Measurements from ENCODE around the gene CWC15.

GRCh38 chr11:95011376-95011775 is 38.0 kb upstream of the CWC15 start:
- TF ChIP-seq ZC3H13 (CRISPR knock-in tag; IDR thresholded peaks at IDR 0.05) (no peak), TAF15 (IDR thresholded peaks at IDR 0.05; ENCODE audit: low read depth, low read length, poor library complexity, severe bottlenecking) (no peak), REPIN1 (CRISPR knock-in tag; IDR thresholded peaks at IDR 0.05; ENCODE audit: borderline replicate concordance, low read depth) (no peak), NONO (IDR thresholded peaks at IDR 0.05) (no peak), NONO (CRISPR knock-in tag; conservative IDR thresholded peaks at IDR 0.05) (no peak), EZH2 (conservative IDR thresholded peaks at IDR 0.05; ENCODE audit: low read depth, low read length) (no peak), ZXDC (CRISPR knock-in tag; IDR thresholded peaks at IDR 0.05) (no peak)
